A673 (cell line): Measurements from ENCODE around the gene SERTAD2. TPM values are rescaled to one million over a fixed set of nuclear protein-coding genes. Genes with fewer than 3 reads are reported as not detected.

Experiments
- BruUV-seq: library from RNA; stranded (reverse); fragments of 400-500 nt; replicated peaks from 2 replicates; lab custom pipeline; 2021; lab: Mats Ljungman, UMichigan
- CTCF ChIA-PET: fragments of 300-600 bp; sonication (Branson Sonifier 250); formaldehyde crosslinking; loops from one replicate; lab custom pipeline; 2022; ENCODE audit warnings: antibody characterized with exemption; lab: Charles Lee
- POLR2A ChIA-PET: fragments of 300-600 bp; sonication (Branson Sonifier 250); formaldehyde crosslinking; loops from one replicate; lab custom pipeline; 2022; ENCODE audit warnings: antibody characterized with exemption; ENCODE audit not compliant: low non-redundant PET; lab: Charles Lee
- DNase-seq: peaks from one replicate; pipeline ENCODE4 v3.0.0-alpha.2; 2015; ENCODE audit warnings: low spot score
- H3K27ac ChIP-seq: fragments of 200-600 bp; sonication (generic); 2 replicates; pipeline ENCODE4 v1.5.1; 2016; ENCODE audit warnings: mixed run types, low read depth, mild to moderate bottlenecking, mixed read lengths, antibody characterized with exemption, low read length; ENCODE audit not compliant: poor library complexity, severe bottlenecking
- H3K27me3 ChIP-seq: fragments of 200-600 bp; sonication (generic); replicated peaks from 2 replicates; pipeline ENCODE4 v1.6.1; 2017; ENCODE audit warnings: mixed run types, low read depth, mild to moderate bottlenecking, mixed read lengths, antibody characterized with exemption, low read length; ENCODE audit not compliant: insufficient read depth, poor library complexity
- H3K36me3 ChIP-seq: fragments of 200-600 bp; sonication (generic); 2 replicates; pipeline ENCODE4 v1.6.1; 2016; ENCODE audit warnings: mixed run types, mild to moderate bottlenecking, mixed read lengths, antibody characterized with exemption, low read length; ENCODE audit not compliant: insufficient read depth, poor library complexity, severe bottlenecking
- H3K4me1 ChIP-seq: fragments of 200-600 bp; sonication (generic); 2 replicates; pipeline ENCODE4 v1.6.1; 2017; ENCODE audit warnings: mixed run types, mild to moderate bottlenecking, mixed read lengths, antibody characterized with exemption, low read length; ENCODE audit not compliant: insufficient read depth, poor library complexity, severe bottlenecking
- H3K4me3 ChIP-seq: fragments of 200-600 bp; sonication (generic); 2 replicates; pipeline ENCODE4 v1.5.1; 2016; ENCODE audit warnings: low read depth, mixed run types, mild to moderate bottlenecking, mixed read lengths, low read length; ENCODE audit not compliant: poor library complexity, severe bottlenecking
- H3K9me3 ChIP-seq: fragments of 200-600 bp; sonication (generic); 2 replicates; pipeline ENCODE4 v1.6.1; 2016; ENCODE audit warnings: mixed run types, low read depth, mild to moderate bottlenecking, mixed read lengths, antibody characterized with exemption, low read length; ENCODE audit not compliant: poor library complexity, severe bottlenecking
- EZH2 ChIP-seq: fragments of 200-600 bp; sonication (generic); IDR thresholded peaks from 2 replicates; pipeline ENCODE4 v1.6.1; 2017; ENCODE audit warnings: borderline replicate concordance, low read depth, mild to moderate bottlenecking, mixed read lengths, antibody characterized with exemption, low read length; ENCODE audit not compliant: poor library complexity, severe bottlenecking
- intact Hi-C: fragments of 100-400 bp; cut with micrococcal nuclease; formaldehyde crosslinking; loops from one replicate; pipeline ENCODE4 v1.10.0; 2022; ENCODE audit not compliant: unreplicated experiment
- total RNA-seq: library from RNA; stranded (reverse); gene quantifications from 2 replicates; pipeline ENCODE4 v1.2.3, GENCODE V29; 2021
- TF ChIP-seq, protein P1 (sequence below): fragments of 300-800, 200-600 bp; sonication (generic); conservative IDR thresholded peaks from 2 replicates; pipeline ENCODE4 v1.5.1; 2017; ENCODE audit warnings: low read depth, mild to moderate bottlenecking, antibody characterized with exemption, low read length, moderate library complexity, mixed read lengths

SERTAD2 gene
- total RNA-seq, 1 experiment from 2014 or later = 22.2 TPM

DNA sequence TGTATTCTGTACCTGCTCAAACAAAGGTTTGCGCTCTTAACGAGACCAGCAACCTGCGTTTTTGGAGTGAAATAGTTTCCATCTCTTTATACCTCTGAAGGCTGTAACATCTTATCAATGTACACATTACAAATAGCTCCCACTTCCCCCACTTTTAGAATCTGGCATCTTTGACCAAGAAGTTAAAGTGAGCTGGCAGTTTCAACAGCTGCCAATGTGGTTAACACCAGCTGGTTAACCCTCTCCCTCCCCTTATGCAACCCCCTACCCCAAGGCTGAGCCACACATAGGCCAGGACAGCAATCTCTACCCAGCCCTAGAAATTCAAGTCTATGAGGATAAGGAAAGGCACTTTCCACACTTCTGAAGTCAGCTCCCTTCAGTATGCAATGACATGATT, 2.2 kb upstream of the SERTAD2 start:
- intact Hi-C loops = no loop called here

DNA sequence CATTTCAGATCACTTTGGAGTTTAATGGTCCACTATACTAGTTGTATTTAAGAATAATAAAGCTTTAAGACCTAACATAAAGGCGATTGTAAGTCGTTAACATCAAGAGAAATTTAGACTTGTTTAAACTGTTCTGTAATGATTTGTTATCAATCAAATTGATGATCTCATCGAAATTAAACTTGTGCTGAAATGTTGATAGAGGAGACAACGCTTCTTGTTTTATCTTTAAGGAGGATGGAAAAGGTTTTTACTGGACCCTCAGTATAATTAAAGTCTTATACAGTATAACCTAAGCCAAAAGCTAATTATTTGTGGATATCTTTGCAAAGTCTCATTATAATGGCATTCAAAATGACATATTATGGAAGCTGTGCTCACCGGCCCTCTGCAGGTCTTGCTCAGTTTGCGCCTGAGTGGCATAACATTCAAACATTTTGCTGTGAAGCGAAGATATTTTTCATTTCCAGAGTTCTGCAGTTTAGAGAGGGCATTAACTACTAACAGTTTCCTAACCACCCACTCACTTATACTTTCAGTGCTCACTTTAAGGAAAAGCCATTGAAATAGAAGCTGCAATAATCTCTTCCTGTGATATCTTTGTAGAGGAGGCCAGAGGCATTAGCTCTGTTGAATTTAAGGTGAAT, 1.4 kb upstream of the SERTAD2 start:
- H3K4me1 ChIP-seq = peaks cover 24% of the 10 kb centered on the region
- intact Hi-C loops = no loop called here
- no peak for TF ChIP-seq EZH2
- TF ChIP-seq, protein P1, sequence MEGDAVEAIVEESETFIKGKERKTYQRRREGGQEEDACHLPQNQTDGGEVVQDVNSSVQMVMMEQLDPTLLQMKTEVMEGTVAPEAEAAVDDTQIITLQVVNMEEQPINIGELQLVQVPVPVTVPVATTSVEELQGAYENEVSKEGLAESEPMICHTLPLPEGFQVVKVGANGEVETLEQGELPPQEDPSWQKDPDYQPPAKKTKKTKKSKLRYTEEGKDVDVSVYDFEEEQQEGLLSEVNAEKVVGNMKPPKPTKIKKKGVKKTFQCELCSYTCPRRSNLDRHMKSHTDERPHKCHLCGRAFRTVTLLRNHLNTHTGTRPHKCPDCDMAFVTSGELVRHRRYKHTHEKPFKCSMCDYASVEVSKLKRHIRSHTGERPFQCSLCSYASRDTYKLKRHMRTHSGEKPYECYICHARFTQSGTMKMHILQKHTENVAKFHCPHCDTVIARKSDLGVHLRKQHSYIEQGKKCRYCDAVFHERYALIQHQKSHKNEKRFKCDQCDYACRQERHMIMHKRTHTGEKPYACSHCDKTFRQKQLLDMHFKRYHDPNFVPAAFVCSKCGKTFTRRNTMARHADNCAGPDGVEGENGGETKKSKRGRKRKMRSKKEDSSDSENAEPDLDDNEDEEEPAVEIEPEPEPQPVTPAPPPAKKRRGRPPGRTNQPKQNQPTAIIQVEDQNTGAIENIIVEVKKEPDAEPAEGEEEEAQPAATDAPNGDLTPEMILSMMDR = peak; percentile 46
- BruUV-seq = TSS peak; percentile 83
- H3K36me3 ChIP-seq = no peaks in the 10 kb centered on the region
- peak; percentile 58 for DNase-seq
- H3K27ac ChIP-seq = peak overlapping the region; percentile 76
- ChIA-PET CTCF (interaction anchor here (0.5 to 1.9 kb wide), 2 partner anchors 9 to 96 kb away, joined by 4 to 9 read pairs; no protein-coding TSS in a partner anchor), POLR2A (interaction anchor here (0.7 kb wide), 1 partner anchor 580 kb away, joined by 3 read pairs; no protein-coding TSS in a partner anchor)
- H3K27me3 ChIP-seq = no peaks in the 10 kb centered on the region
- no peaks in the 10 kb centered on the region for H3K9me3 ChIP-seq
- peak overlapping the region; percentile 94 for H3K4me3 ChIP-seq

More for the DNA sequence above, 2.2 kb upstream of the SERTAD2 start:
- Histone ChIP-seq H3K27me3 (no peaks in the 10 kb centered on the region), H3K27ac (no peak overlapping the region), H3K4me1 (peaks cover 24% of the 10 kb centered on the region), H3K9me3 (no peaks in the 10 kb centered on the region), H3K36me3 (no peaks in the 10 kb centered on the region), H3K4me3 (no peak overlapping the region)
- BruUV-seq = no TSS peak
- no peak for DNase-seq
- no peak for TF ChIP-seq EZH2
- TF ChIP-seq, protein P1 = no peak
- ChIA-PET CTCF (interaction anchor here (1.9 kb wide), 1 partner anchor 10 kb away, joined by 9 read pairs; no protein-coding TSS in a partner anchor), POLR2A (no interaction called here)

DNA sequence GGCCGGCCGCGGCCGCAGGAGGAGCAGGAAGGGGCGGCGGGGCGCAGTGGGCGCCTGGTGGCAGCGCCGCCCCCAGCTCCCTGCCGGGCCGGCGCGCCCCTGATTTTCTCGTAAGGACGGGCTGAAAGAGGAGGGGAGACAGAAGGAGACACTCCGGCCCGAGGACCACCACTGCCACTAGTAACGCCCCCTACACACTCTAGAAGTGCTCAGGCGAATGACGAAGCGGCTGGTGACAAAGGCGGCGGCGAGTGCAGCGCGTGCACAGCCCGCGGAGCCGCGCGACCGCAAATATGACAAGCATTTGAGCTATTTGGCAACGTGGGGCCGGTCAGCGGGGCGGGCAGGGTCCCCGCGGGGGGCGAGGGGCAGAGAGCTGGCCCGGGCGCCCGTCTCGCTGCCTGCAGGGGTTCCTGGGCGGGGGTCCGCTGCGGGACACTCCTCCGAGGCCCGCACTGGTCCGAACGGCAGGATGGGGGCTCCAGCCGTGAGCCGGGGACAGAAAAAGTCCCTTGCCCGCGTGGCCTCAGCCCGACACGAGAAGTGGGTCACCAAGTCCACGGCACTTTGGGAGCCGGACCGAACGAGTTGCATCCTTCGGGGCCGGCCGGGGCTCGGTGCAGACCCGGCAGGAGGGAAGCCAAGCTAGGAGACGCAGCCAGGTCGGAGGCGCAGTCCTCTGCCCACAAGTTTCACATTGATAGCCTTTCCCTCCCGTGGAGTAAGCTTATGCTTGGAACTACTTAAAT, 524 bp upstream of the SERTAD2 start:
- BruUV-seq = no TSS peak
- no peaks in the 10 kb centered on the region for H3K9me3 ChIP-seq
- TF ChIP-seq, protein P1 = no peak
- TF ChIP-seq EZH2 = no peak
- H3K27me3 ChIP-seq = no peaks in the 10 kb centered on the region
- H3K4me1 ChIP-seq = peaks cover 29% of the 10 kb centered on the region
- peak overlapping the region; percentile 76 for H3K27ac ChIP-seq
- intact Hi-C loops = loop anchor here (5.0 kb wide), 1 partner anchor 132 kb away; the partner anchor contains the start of gene AFTPH
- H3K4me3 ChIP-seq = peak overlapping the region; percentile 94
- CTCF ChIA-PET = interaction anchor here (0.5 to 1.9 kb wide), 4 partner anchors 8 to 379 kb away, joined by 4 to 9 read pairs (median 5); no protein-coding TSS in a partner anchor
- POLR2A ChIA-PET = interaction anchor here (0.7 to 1.2 kb wide), 3 partner anchors 10 to 581 kb away, joined by 3 read pairs; no protein-coding TSS in a partner anchor
- DNase-seq = peak; percentile 92
- no peaks in the 10 kb centered on the region for H3K36me3 ChIP-seq
